NB4 (cell line): Measurements from ENCODE around the gene BMF.

ENCODE experiments used
- DNase-seq: peaks from one replicate; pipeline ENCODE4 v3.0.0; 2010; ENCODE audit warnings: low read depth
- H3K4me3 ChIP-seq: one replicate; pipeline ENCODE4 v1.5.1; 2011; ENCODE audit warnings: mild to moderate bottlenecking, low read depth, low read length, moderate library complexity
- MYC ChIP-seq: IDR thresholded peaks from 2 replicates; pipeline ENCODE4 v1.6.1; 2011; ENCODE audit warnings: low read depth, low read length
- POLR2A ChIP-seq: IDR thresholded peaks from 2 replicates; pipeline ENCODE4 v1.6.1; 2011; ENCODE audit warnings: mild to moderate bottlenecking; ENCODE audit not compliant: insufficient read length; ENCODE audit errors: extremely low read depth
- TF ChIP-seq, protein P1 (sequence below): IDR thresholded peaks from 2 replicates; pipeline ENCODE4 v1.6.1; 2011; ENCODE audit warnings: low read depth, low read length
- TF ChIP-seq, protein P2 (sequence below): IDR thresholded peaks from one replicate; pipeline ENCODE4 v1.5.1; 2012; ENCODE audit warnings: low read depth, low read length

The BMF gene

DNA sequence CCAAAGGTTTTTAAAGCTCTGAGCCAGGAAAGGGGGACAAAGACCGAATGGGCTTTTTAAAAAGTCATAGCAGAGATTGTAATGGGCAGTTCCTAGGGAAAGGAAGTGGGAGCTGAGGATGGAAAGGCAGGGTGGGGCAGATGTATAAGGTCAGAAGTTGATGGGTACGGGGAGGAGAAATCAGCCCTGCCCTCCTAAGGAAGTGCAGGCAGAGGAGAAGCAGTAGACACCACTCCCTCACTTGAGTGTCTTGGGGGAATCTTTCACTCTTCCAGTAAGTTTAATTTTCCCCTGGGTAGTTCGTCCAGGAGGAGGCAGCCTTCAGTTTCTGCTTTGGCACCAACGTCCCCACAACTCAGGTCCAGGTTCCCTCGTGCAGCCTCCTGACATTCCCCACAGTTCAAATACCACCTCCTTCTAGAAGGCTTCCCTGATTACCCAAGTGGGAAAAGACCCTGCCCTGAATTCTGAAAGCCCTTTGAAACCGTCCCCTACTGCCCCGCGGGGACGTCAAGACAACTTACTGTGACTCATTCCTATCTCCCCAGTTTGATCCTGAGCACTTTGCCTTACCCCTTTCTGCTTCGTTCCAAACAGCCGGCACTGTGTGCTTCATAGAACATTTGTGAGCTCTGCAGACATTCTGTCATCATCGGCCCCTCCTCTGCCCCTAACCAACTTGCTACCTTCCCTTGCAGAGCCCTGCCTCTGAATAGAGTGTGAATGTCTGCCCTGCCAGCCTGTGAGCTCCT, 55.4 kb downstream of the BMF start:
- peak; percentile 32 for DNase-seq
- H3K4me3 ChIP-seq, result no peak overlapping the region
- no peak for TF ChIP-seq MYC
- TF ChIP-seq, protein P1, sequence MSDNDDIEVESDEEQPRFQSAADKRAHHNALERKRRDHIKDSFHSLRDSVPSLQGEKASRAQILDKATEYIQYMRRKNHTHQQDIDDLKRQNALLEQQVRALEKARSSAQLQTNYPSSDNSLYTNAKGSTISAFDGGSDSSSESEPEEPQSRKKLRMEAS, result no peak

DNA sequence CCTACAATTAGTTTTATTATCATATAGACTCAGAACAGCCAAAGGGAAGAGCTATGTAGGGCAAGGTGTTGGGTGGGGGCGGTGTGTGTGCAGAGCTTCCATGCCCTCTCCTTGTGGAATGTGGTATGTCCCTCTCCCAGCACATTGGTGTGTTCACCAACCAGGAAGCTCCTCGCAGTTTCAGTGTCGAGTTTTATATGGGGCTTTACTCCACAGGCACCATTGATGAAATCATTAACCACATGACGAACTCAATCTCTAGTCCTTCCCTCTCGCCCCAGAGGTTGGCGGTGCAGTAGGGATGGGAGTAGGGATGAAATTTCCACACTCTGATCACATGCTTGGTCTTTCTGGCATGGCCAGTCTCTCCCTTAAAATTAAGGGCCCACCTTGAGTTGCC, 56.1 kb downstream of the BMF start:
- no peak overlapping the region for H3K4me3 ChIP-seq
- no peak for TF ChIP-seq MYC
- TF ChIP-seq, protein P2, sequence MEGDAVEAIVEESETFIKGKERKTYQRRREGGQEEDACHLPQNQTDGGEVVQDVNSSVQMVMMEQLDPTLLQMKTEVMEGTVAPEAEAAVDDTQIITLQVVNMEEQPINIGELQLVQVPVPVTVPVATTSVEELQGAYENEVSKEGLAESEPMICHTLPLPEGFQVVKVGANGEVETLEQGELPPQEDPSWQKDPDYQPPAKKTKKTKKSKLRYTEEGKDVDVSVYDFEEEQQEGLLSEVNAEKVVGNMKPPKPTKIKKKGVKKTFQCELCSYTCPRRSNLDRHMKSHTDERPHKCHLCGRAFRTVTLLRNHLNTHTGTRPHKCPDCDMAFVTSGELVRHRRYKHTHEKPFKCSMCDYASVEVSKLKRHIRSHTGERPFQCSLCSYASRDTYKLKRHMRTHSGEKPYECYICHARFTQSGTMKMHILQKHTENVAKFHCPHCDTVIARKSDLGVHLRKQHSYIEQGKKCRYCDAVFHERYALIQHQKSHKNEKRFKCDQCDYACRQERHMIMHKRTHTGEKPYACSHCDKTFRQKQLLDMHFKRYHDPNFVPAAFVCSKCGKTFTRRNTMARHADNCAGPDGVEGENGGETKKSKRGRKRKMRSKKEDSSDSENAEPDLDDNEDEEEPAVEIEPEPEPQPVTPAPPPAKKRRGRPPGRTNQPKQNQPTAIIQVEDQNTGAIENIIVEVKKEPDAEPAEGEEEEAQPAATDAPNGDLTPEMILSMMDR, result no peak
- TF ChIP-seq POLR2A, result no peak
- TF ChIP-seq, protein P1, result no peak
- peak; percentile 35 for DNase-seq

DNA sequence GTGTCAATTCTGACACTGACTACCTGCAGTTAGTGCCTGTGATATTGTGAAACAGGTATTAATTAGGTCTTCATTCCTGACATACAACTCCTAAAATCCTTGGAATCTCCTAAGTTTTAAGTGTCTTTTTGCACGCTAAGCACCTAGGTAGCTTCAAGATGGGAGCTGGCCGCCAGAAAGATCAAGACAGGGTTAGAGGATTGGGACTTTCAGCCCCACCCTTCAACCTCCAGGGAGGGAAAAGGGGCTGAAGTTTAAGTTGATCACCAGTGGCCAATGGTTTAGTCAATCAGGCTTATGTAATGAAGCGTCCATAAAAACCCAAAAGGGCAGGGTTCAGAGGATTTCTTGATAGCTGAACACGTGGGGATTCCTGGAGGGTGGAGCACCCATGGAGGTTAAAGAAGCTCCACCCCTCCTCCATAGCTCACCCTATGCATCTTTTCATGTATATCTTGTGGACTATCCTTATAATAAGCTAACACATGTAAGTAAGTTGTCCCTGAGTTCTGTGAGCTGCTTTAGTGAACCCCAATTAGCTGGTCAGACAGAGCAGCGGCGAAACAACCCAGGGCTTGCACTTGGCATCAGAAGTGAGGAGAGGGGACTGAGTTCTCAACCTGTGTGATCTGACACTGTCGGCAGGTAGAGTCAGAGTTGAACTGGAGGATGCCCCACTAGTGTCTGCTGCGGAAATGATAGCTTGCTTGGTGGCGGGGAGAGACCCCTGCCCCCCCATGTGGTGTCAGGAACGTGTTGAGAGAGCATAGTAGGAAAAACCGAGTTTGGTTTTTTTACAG, 56.9 kb downstream of the BMF start:
- H3K4me3 ChIP-seq, result no peak overlapping the region
- no peak for TF ChIP-seq MYC
- TF ChIP-seq, protein P2, result no peak
- no peak for TF ChIP-seq POLR2A
- TF ChIP-seq, protein P1, result no peak
- no peak for DNase-seq

DNA sequence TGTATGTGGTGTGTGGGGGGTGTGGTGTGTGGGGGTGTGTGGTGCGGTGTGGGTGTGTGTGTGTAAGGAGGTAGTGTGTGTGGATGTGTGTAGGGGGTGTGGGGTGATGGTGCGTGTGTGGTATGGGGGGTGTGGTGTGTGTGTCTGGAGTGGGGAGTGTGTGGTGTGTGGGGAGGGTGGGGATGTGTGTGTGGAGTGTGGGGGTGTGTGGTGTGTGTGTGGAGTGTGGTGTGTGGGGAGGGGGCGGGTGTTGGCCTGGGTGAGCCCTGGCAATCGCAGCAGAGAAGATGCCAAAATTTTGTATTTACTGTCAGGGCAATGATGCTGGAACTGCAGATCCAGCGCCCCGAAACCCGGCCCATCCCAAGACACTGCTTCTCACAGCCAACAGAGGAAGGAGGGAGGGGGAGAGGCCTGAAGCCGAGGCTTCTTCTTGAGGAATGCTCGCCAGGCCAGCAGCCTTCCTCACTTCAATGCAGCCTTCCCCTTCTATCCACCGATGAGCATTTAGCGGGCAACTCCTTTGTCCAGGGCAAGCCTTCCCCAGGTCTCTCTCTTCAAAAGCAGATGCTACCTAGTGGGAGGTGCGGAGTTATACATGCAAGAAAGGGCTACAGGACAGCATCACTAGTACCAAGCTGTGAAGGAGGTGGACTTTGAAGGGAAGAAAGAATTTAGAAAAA, 57.8 kb downstream of the BMF start:
- DNase-seq, result peak; percentile 18

DNA sequence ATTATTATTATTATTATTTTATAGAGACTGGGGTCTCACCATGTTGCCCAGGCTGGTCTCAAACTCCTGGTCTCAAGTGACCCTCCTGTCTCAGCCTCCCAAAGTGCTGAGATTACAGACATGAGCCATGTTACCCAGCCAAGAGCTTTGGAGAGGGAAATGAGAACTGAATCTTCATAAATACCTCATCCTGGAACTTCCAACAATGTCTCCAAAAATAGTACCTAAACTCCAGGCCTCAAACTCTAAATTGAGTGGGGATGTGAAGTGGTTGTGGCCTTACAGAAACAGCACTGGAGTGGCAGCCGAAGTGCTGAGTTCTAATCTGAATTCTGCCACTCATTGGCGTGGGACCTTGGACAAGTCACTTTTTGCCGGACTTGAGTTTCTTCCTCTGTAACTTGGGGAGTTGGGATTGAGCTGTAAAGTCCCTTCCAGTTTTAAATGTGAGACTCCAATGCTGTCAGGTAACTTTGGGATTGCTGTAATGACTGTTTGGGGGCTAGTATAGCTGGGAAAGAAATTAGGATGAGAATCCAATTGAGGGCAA, 59.7 kb downstream of the BMF start:
- no peak overlapping the region for H3K4me3 ChIP-seq
- no peak for TF ChIP-seq MYC
- no peak for TF ChIP-seq POLR2A
- TF ChIP-seq, protein P1, result no peak
- TF ChIP-seq, protein P2, result no peak
- no peak for DNase-seq

More for the DNA sequence above, 57.8 kb downstream of the BMF start:
- no peak overlapping the region for H3K4me3 ChIP-seq
- TF ChIP-seq POLR2A (no peak), MYC (no peak)
- TF ChIP-seq, protein P2, result no peak
- TF ChIP-seq, protein P1, result no peak
